K562 (cell line): ENCODE results near the gene DHDH. TPM values are rescaled to one million over a fixed set of nuclear protein-coding genes. Genes with fewer than 3 reads are reported as not detected.

Source experiments
- ATF3 ChIP-seq, 2 experiments: fragments of 450-650 bp in 1 of 2; sonication (generic) in 1 of 2; formaldehyde crosslinking in 1 of 2; IDR thresholded peaks in 1 of 2; conservative IDR thresholded peaks in 1 of 2; 2 replicates each; pipeline versions ENCODE4 v1.6.1 to v1.8.1; 2016 to 2023; ENCODE audit warnings: mild to moderate bottlenecking in 2 of 2, moderate library complexity in 2 of 2, inconsistent platforms in 1 of 2, missing genetic modification reagents in 1 of 2
- DIDO1 ChIP-seq: fragments of 450-650 bp; IDR thresholded peaks from 2 replicates; pipeline ENCODE4 v1.6.1; 2016; ENCODE audit warnings: low read depth, missing biosample characterization, missing genetic modification characterization
- DLX4 ChIP-seq: fragments of 250-450 bp; sonication (Bioruptor Pico); IDR thresholded peaks from 2 replicates; pipeline ENCODE4 v1.6.1; 2021; ENCODE audit warnings: mild to moderate bottlenecking
- GTF2B ChIP-seq: IDR thresholded peaks from 2 replicates; pipeline ENCODE4 v1.6.1; 2011; ENCODE audit not compliant: insufficient read length; ENCODE audit errors: extremely low read depth
- HDAC6 ChIP-seq: IDR thresholded peaks from 2 replicates; pipeline ENCODE4 v1.6.1; 2012; ENCODE audit warnings: low read depth, mild to moderate bottlenecking, control low read depth, inconsistent platforms, low read length, moderate library complexity
- HNRNPH1 ChIP-seq: fragments of 200-400 bp; formaldehyde crosslinking; optimal IDR thresholded peaks from 2 replicates; pipeline ENCODE3; 2017; ENCODE audit warnings: low read depth, mild to moderate bottlenecking, low read length, moderate library complexity
- MGA ChIP-seq: fragments of 450-650 bp; IDR thresholded peaks from 2 replicates; pipeline ENCODE4 v1.6.1; 2016; ENCODE audit warnings: mild to moderate bottlenecking, moderate library complexity
- NBN ChIP-seq: fragments of 450-650 bp; IDR thresholded peaks from 2 replicates; pipeline ENCODE4 v1.6.1; 2016; ENCODE audit warnings: low read depth, mild to moderate bottlenecking
- ZFP30 ChIP-seq: fragments of 250-450 bp; sonication (Bioruptor Pico); IDR thresholded peaks from 2 replicates; pipeline ENCODE4 v1.8.0; 2022; ENCODE audit warnings: moderate library complexity, mild to moderate bottlenecking, inconsistent platforms, borderline replicate concordance
- ZKSCAN3 ChIP-seq: fragments of 250-450 bp; sonication (Bioruptor Pico); IDR thresholded peaks from 2 replicates; pipeline ENCODE4 v1.4.0; 2020
- ZNF239 ChIP-seq: fragments of 250-450 bp; sonication (Bioruptor Pico); IDR thresholded peaks from 2 replicates; pipeline ENCODE4 v1.4.0; 2020; ENCODE audit warnings: mild to moderate bottlenecking
- ZNF24 ChIP-seq: fragments of 450-650 bp; IDR thresholded peaks from 2 replicates; pipeline ENCODE4 v1.6.1; 2016
- polyA plus RNA-seq, 8 experiments: library from polyadenylated mRNA; depleted of rRNA in 4 of 8; stranded (reverse) in 5 of 8; unstranded in 3 of 8; fragments of >200 nt; fragmentation: Nextera tagmentation in 2 of 8; fragmentation: Illumina TruSeq in 1 of 8; extraction: Ambion mirVana in 2 of 8; extraction: Trizol in 1 of 8; gene quantifications; 2 replicates each; pipeline versions ENCODE4 v1.2.1 to v1.2.3, GENCODE V29; 2011 to 2014; ENCODE audit warnings: inconsistent platforms in 1 of 8, missing spikeins in 1 of 8
- total RNA-seq, 7 experiments: library from RNA; depleted of rRNA in 6 of 7; stranded (reverse); fragments of >200 nt in 6 of 7; fragmentation: Illumina TruSeq in 2 of 7; extraction: Trizol in 2 of 7; gene quantifications; 2 replicates each; pipeline versions ENCODE4 v1.2.1 to v1.2.3, GENCODE V29; 2011 to 2021; ENCODE audit warnings: low replicate concordance in 1 of 7

DHDH gene
- total and polyA plus RNA-seq, 9 of the 15 experiments (the other 6 are each of a cell fraction or from before 2014, with no cell fraction given) = 0.37 to 1.9 (median 0.87) TPM

GRCh38 chr19:48954595-48955307, 21.3 kb downstream of the DHDH start, which contains the start of gene BAX (continued):
- TF ChIP-seq HDAC6 (no peak), NBN (no peak), ZKSCAN3 (no peak), ZFP30 (CRISPR knock-in tag) (no peak), DLX4 (CRISPR knock-in tag) (no peak), ATF3 (IDR thresholded peaks at IDR 0.05) (peak; percentile 53), ATF3 (CRISPR knock-in tag; conservative IDR thresholded peaks at IDR 0.05) (peak; percentile 46; the same call in 1 of the 2 replicates), MGA (peak; percentile 74), HNRNPH1 (no peak), DIDO1 (tag) (peak; percentile 57; the same call in 1 of the 2 replicates), ZNF239 (CRISPR knock-in tag) (peak; percentile 47; the same call in 1 of the 2 replicates), GTF2B (no peak), ZNF24 (no peak)
